Small intestine (tissue), 7 donors: ENCODE measurements around the gene ZAP70. TPM values are rescaled to one million over a fixed set of nuclear protein-coding genes. Genes with fewer than 3 reads are reported as not detected.
A peak's percentile ranks its signal among the peaks of the same experiment; 100 is the strongest.

Source experiments
- DNase-seq, 2 donors: peaks; one replicate each; pipeline versions ENCODE4 v3.0.0 to v3.0.0-alpha.2; 2013
- FAIRE-seq: peaks from 2 replicates; lab custom pipeline; 2012; peaks lifted over from hg19 to GRCh38; lab: Jason Lieb, UNC
- H3K27ac ChIP-seq, 3 donors: one replicate each; pipeline ENCODE4 v1.5.1; 2013; ENCODE audit warnings: low read length in 2 of 3, mild to moderate bottlenecking in 2 of 3, control low read depth in 1 of 3, inconsistent platforms in 1 of 3, low read depth in 1 of 3, moderate library complexity in 1 of 3
- H3K27me3 ChIP-seq, 3 donors: one replicate each; pipeline ENCODE4 v1.6.1; 2013; ENCODE audit warnings: low read length in 3 of 3, inconsistent platforms in 1 of 3; ENCODE audit not compliant: control insufficient read depth in 3 of 3, insufficient read depth in 3 of 3
- H3K36me3 ChIP-seq, 3 donors: one replicate each; pipeline ENCODE4 v1.6.1; 2013; ENCODE audit warnings: low read length in 3 of 3, inconsistent platforms in 1 of 3, low read depth in 1 of 3, mild to moderate bottlenecking in 1 of 3, moderate library complexity in 1 of 3; ENCODE audit not compliant: control insufficient read depth in 3 of 3, insufficient read depth in 2 of 3
- H3K4me1 ChIP-seq, 3 donors: one replicate each; pipeline ENCODE4 v1.6.1; 2013; ENCODE audit warnings: low read length in 2 of 3, inconsistent platforms in 1 of 3, low read depth in 1 of 3, mild to moderate bottlenecking in 1 of 3, moderate library complexity in 1 of 3; ENCODE audit not compliant: control insufficient read depth in 3 of 3, insufficient read depth in 2 of 3
- H3K4me3 ChIP-seq, 3 donors: one replicate each; pipeline ENCODE4 v1.5.1; 2013; ENCODE audit warnings: low read length in 3 of 3, control low read depth in 1 of 3, inconsistent platforms in 1 of 3, low read depth in 1 of 3, mild to moderate bottlenecking in 1 of 3, moderate library complexity in 1 of 3
- H3K9me3 ChIP-seq, 2 donors: one replicate each; pipeline ENCODE4 v1.6.1; 2013; ENCODE audit warnings: low read depth in 1 of 2, low read length in 1 of 2; ENCODE audit not compliant: control insufficient read depth in 2 of 2, insufficient read depth in 1 of 2
- WGBS, 3 donors: extraction: QIAGEN DNeasy Blood & Tissue Kit; methylation state at CpG; one replicate each; pipeline ENCODE4 v1.1.7; 2013; 5-methylcytosine and 5-hydroxymethylcytosine counted together
- polyA plus RNA-seq, 4 donors: library from polyadenylated mRNA; stranded (reverse) in 3 of 4; unstranded in 1 of 4; fragments of 200-250 nt in 3 of 4; fragments of 120-200 nt in 1 of 4; gene quantifications; one replicate each; pipeline versions ENCODE4 v1.2.1 to v1.2.3, GENCODE V29; 2013
- donor health status: healthy with polysubstance abuse.
- donor health status: control.
- donor health status: control.
- donor health status: Bipolar disorder and iron deficiency.
- donor health status: healthy.

The ZAP70 gene
- polyA plus RNA-seq, 4 donors, result 2.5 to 15.9 (median 3.9) TPM

DNA sequence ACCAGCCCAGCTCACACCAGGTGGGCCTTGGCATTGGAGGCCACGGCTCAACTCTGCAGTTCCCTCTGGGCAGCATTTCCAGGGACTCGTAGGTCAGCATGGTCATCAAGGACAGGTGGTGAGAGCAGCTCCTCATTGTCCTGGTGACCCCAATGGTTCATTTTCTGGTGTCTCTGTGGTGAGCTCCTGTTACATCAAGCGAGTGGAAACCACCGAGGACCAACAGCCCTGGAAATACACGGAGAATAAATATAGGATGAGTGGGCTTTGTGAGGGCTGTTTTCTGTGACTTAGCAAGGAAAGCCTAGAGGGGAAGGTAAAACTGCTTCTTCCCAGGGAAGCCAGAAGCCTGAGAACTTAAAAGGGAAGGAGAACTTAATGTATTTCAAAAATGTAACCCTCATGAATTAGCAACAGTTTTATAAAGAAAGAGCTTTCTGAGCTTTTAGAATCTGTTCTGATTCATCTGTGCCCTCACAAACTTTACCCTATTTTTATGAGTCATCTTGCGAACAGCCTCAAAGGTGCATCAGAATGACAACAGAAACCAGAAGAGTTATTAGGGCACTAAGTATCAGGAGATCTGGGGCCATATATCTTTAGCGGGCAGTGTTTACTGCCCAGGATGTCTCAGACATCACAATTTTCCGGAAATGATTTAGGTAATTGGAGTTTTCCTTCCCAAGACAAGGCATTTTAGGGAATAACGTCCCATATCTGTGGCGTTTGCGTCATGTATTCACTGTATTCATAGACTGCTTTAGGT, 25.1 kb upstream of the ZAP70 start:
- DNase-seq (no peak), FAIRE-seq (no peak)
- H3K36me3 ChIP-seq, result no peaks in the 10 kb centered on the region
- H3K4me1 ChIP-seq, result no peaks in the 10 kb centered on the region
- H3K4me3 ChIP-seq, result no peak overlapping the region
- no peak overlapping the region for H3K27ac ChIP-seq
- 67 to 83% (median 78%) methylated on average over 9 to 11 of the region's 11 CpGs for WGBS, 3 donors
- H3K27me3 ChIP-seq, result no peaks in the 10 kb centered on the region
- no peaks in the 10 kb centered on the region for H3K9me3 ChIP-seq

DNA sequence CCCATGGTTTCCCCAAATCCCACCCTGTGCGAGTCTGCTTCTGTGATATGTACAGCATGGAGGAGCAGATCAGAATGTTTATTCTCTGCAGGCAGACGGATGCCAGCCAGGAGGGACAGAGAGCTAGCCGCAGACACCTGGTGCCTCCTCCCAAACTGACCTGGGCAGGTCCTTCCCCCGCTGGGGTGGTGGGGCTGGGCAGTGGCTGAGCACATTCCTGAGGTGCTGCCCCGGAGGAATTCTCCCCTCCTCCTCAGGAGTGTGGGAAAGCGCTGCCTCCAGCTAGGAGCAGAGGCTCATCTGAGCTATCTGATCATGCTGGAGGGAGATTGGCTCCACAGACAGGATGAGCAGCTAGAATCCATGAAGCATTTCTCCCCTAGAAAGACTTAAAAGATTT, 22.2 kb upstream of the ZAP70 start:
- Histone ChIP-seq H3K36me3 (no peaks in the 10 kb centered on the region), H3K4me1 (no peaks in the 10 kb centered on the region), H3K27ac (no peak overlapping the region), H3K27me3 (no peaks in the 10 kb centered on the region), H3K9me3 (peaks cover 0 to 3% of the 10 kb centered on the region in 2 donors), H3K4me3 (no peak overlapping the region)
- 65 to 80% (median 66%) methylated on average over 6 of the region's 6 CpGs for WGBS, 3 donors
- FAIRE-seq (no peak), DNase-seq (no peak)

DNA sequence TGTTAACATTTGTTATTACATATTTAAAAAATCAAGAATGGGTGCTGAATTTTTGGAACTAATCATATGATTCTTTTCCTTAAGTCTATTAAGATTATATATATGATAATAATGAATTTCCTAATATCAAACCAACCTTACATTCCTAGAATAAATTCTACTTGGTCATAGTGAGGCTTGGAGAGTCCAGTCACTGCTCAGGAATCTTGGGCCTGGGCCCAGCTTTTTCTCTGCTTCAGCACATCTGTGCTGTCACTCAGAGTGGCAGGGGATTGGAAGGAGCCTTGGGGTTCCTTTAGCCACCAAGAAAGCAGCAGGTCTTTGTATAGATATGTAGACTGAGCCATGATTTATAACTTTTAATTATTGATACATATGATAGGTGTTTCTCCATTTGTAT, 19.9 kb upstream of the ZAP70 start:
- FAIRE-seq (no peak), DNase-seq (no peak)
- Histone ChIP-seq H3K27me3 (no peaks in the 10 kb centered on the region), H3K9me3 (peaks cover 0 to 3% of the 10 kb centered on the region in 2 donors), H3K27ac (no peak overlapping the region), H3K36me3 (no peaks in the 10 kb centered on the region), H3K4me1 (no peaks in the 10 kb centered on the region), H3K4me3 (no peak overlapping the region)

DNA sequence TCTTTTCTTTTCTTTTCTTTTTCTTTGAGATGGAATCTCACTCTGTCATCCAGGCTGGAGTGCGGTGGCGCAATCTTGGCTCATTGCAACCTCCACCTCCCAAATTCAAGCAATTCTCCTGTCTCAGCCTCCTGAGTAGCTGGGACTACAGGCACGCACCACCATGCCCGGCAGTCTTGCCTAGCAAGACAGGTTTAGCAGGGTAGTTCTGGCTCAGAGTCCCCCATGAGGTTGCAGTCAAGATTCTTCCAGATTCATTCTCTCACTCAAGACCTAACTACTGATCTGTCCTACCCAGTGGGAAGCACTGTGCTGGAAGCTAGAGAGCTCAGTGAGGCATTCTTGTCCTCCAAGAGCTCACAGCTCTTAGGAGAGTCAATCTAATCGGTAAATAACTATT, 17.6 kb upstream of the ZAP70 start:
- no peak overlapping the region for H3K4me3 ChIP-seq
- no peaks in the 10 kb centered on the region for H3K36me3 ChIP-seq
- H3K27ac ChIP-seq, result no peak overlapping the region
- H3K9me3 ChIP-seq, result peaks cover 0 to 3% of the 10 kb centered on the region in 2 donors
- WGBS, 3 donors, result 85 to 94% (median 93%) methylated on average over 5 of the region's 5 CpGs
- DNase-seq, result no peak
- no peaks in the 10 kb centered on the region for H3K4me1 ChIP-seq
- FAIRE-seq, result no peak
- H3K27me3 ChIP-seq, result no peaks in the 10 kb centered on the region

DNA sequence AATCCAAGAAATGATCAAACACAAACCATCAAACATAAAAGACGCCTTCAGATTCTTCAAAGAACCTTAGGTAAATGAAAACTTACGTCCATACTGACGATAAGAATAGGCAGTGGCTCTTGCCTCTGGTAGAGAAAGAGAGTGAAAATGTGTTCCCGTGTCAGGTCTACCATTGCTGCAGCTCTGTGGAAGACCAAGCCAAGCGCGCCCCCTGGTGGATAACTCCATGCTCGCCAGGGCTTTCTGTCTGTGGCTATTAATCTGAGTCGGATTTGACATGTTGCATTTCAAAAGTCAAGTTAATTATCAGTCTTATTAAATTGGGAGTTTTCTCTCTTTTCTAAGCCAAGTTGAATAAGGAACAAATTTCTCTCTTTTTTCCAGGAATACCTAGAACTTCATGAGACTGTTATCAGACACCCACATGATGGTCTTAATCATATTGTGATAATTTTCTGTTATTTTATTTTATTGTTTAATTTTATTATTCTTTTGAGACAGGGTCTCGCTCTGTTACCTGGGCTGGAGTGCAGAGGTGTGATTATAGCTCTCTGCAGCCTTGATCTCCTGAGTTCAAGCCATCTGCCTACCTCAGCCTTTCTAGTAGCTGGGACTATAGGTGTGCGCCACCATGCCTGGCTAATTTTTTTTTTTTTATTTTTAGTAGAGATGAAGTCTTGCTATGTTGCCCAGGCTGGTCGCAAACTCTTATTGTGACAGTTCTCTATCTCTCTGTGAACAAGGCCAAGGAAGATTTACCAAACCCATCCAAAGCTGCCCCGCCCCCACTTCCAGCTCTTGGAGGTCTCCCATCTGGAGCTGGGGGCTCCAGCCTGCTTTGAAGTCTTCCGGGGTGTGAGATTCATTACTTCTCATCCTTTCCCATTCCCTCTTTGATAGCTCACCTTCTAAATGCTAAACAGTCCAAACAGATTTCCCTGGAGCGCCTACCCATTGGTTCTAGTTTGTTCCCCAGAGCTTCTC, 15.8 kb upstream of the ZAP70 start:
- no peak overlapping the region for H3K4me3 ChIP-seq
- FAIRE-seq (peak; percentile 74), DNase-seq (peak; percentile 85 to 89)
- no peak overlapping the region for H3K27ac ChIP-seq
- 26 to 30% (median 29%) methylated on average over 14 of the region's 14 CpGs for WGBS, 3 donors
- no peaks in the 10 kb centered on the region for H3K4me1 ChIP-seq
- no peaks in the 10 kb centered on the region for H3K36me3 ChIP-seq
- no peaks in the 10 kb centered on the region for H3K27me3 ChIP-seq
- H3K9me3 ChIP-seq, result peaks cover 0 to 3% of the 10 kb centered on the region in 2 donors

DNA sequence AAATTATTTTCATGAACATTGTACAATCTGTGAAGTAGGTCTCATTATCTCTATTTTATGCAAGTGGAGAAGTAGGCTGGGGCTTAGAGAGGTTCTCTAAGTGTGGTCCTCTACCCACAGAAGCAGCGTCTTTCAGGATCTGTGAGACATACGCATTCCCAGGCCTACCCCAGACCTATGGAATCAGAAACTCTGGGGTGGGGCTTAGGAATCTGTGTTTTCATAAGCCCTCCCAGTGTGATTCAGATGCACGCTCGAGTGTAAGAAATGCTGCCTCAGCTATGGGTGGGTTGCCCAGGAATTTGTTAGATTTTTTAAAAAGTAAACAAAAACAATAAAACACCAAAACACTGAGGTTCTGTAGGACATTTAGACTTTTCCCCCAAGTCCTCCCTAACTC, 14.8 kb upstream of the ZAP70 start:
- 88 to 90% (median 89%) methylated on average over 4 of the region's 4 CpGs for WGBS, 3 donors
- no peaks in the 10 kb centered on the region for H3K4me1 ChIP-seq
- no peak overlapping the region for H3K27ac ChIP-seq
- FAIRE-seq (no peak), DNase-seq (no peak)
- no peaks in the 10 kb centered on the region for H3K27me3 ChIP-seq
- H3K9me3 ChIP-seq, result peaks cover 0 to 1% of the 10 kb centered on the region in 2 donors
- H3K36me3 ChIP-seq, result no peaks in the 10 kb centered on the region
- no peak overlapping the region for H3K4me3 ChIP-seq

DNA sequence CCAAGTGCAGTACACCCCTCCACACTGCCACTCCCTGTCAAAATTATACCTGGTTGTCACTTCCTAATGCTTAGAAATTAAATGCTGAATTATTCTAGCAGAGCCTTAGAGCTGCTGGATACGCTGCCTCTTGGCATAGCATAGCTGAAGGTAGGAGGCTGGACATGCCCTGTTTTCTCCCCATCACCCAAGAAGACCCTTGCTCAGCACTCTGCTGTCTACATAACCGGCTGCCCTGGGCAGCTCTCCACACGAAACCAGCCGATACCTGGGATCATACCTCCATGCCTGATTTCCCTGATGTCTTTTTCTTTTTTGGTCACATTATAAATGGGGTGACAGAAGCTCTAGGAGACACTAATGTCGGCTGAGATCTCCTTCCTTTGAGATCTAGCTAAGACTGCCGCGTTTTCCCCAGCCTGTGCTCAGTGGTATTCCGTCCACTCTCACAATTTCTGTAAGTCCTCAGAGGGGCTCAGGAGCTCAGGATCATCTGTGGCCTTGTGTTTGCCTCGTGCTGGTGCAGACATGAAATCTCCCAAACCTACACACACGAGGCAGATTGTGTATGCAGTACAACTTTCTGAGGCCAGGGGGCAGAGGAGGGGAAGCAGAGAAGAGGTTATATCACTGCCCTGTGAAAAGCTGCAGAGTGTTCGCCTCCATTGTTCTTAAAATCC, 13.5 kb upstream of the ZAP70 start:
- DNase-seq (peak; percentile 52 to 67), FAIRE-seq (no peak)
- Histone ChIP-seq H3K4me3 (no peak overlapping the region), H3K27me3 (no peaks in the 10 kb centered on the region), H3K27ac (no peak overlapping the region), H3K36me3 (no peaks in the 10 kb centered on the region), H3K9me3 (no peaks in the 10 kb centered on the region), H3K4me1 (no peaks in the 10 kb centered on the region)
- WGBS, 3 donors, result 58 to 65% (median 62%) methylated on average over 11 of the region's 11 CpGs

DNA sequence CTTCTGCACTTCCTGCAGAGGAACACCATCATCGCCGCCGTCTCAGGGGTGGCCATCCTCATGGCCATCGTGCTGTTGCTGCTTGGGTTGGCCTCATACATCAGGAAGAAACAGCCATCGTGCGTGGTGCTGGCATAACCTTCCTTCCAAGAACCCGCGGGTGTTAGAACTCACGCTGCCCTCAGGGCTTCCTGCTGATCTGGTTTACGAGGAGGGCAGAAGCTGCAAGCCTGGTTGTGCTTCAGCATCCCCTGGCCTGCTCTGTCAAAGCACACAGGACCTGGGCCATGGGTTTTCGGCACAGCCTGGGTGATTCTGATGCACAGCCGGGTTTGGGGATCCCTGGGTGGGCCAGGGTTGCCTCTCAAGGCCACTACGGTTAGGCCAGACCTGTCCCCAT, 12.2 kb upstream of the ZAP70 start:
- FAIRE-seq, result no peak
- Histone ChIP-seq H3K36me3 (no peaks in the 10 kb centered on the region), H3K4me3 (no peak overlapping the region), H3K4me1 (no peaks in the 10 kb centered on the region), H3K9me3 (no peaks in the 10 kb centered on the region), H3K27me3 (no peaks in the 10 kb centered on the region), H3K27ac (no peak overlapping the region)
- 81 to 90% (median 86%) methylated on average over 13 of the region's 13 CpGs for WGBS, 3 donors
- DNase-seq, result no peak
